ENCODE results near the gene CRLF1.

CRLF1 gene

GRCh38 chr19:18606281-18607225 lies at the start of gene CRLF1:
CRLF1 (minus strand) TSS chr19:18606799; CDS start chr19:18606656, 143 bp downstream.
- no peak for DNase-seq (ENCODE audit: low read depth in 2 of 2)

- DNase-seq (ENCODE audit: low read depth in 2 of 2): no peak
These were observed 48.7 kb upstream of the CRLF1 start for GRCh38 chr19:18655173-18655844.

- no peak for DNase-seq (ENCODE audit: low read depth in 2 of 2)
These were observed 47.9 kb upstream of the CRLF1 start for GRCh38 chr19:18654469-18654868.

- no peak for DNase-seq (ENCODE audit: low read depth in 2 of 2)
These were observed 47.3 kb upstream of the CRLF1 start for GRCh38 chr19:18653853-18654252.

- no peak for DNase-seq (ENCODE audit: low read depth in 2 of 2)
These were observed 45.1 kb upstream of the CRLF1 start for GRCh38 chr19:18651733-18652132.

GRCh38 chr19:18651300-18651699 lies 44.7 kb upstream of the CRLF1 start:
- DNase-seq (ENCODE audit: low read depth in 2 of 2): no peak

GRCh38 chr19:18650468-18651041 lies 44.0 kb upstream of the CRLF1 start:
- no peak for DNase-seq (ENCODE audit: low read depth in 2 of 2)

- DNase-seq (ENCODE audit: low read depth in 2 of 2): no peak
These were observed 43.4 kb upstream of the CRLF1 start for GRCh38 chr19:18650021-18650390.

GRCh38 chr19:18649371-18650020 lies 42.9 kb upstream of the CRLF1 start:
- DNase-seq (ENCODE audit: low read depth in 2 of 2): no peak

GRCh38 chr19:18648973-18649315 lies 42.3 kb upstream of the CRLF1 start:
- no peak for DNase-seq (ENCODE audit: low read depth in 2 of 2)

- DNase-seq (ENCODE audit: low read depth in 2 of 2): no peak
These were observed 41.2 kb upstream of the CRLF1 start for GRCh38 chr19:18647807-18648206.

- DNase-seq (ENCODE audit: low read depth in 2 of 2): no peak
These were observed 40.8 kb upstream of the CRLF1 start for GRCh38 chr19:18647371-18647767.

- no peak for DNase-seq (ENCODE audit: low read depth in 2 of 2)
These were observed 40.2 kb upstream of the CRLF1 start for GRCh38 chr19:18646535-18647370.

- no peak for DNase-seq (ENCODE audit: low read depth in 2 of 2)
These were observed 38.5 kb upstream of the CRLF1 start for GRCh38 chr19:18645035-18645511.

GRCh38 chr19:18644196-18645034 lies 37.8 kb upstream of the CRLF1 start:
- no peak for DNase-seq (ENCODE audit: low read depth in 2 of 2)

- DNase-seq (ENCODE audit: low read depth in 2 of 2): no peak
These were observed 33.2 kb upstream of the CRLF1 start for GRCh38 chr19:18639706-18640243.

GRCh38 chr19:18637673-18638630 lies 31.4 kb upstream of the CRLF1 start:
- DNase-seq (ENCODE audit: low read depth in 2 of 2): no peak

GRCh38 chr19:18636969-18637629 lies 30.5 kb upstream of the CRLF1 start, which contains the start of gene KLHL26:
KLHL26 (plus strand) TSS chr19:18637028; CDS start chr19:18637055, 27 bp downstream.
- DNase-seq (ENCODE audit: low read depth in 2 of 2): no peak
